HTR-8/SVneo (cell line): Measurements from ENCODE around the gene SPTLC3.

ENCODE experiments used
- DNase-seq: peaks from one replicate; pipeline ENCODE4 v3.0.0; 2011; ENCODE audit warnings: low spot score, mixed read lengths; ENCODE audit not compliant: insufficient read length
- FAIRE-seq: peaks from 2 replicates; lab custom pipeline; 2011; peaks lifted over from hg19 to GRCh38; lab: Jason Lieb, UNC

SPTLC3 gene

DNA sequence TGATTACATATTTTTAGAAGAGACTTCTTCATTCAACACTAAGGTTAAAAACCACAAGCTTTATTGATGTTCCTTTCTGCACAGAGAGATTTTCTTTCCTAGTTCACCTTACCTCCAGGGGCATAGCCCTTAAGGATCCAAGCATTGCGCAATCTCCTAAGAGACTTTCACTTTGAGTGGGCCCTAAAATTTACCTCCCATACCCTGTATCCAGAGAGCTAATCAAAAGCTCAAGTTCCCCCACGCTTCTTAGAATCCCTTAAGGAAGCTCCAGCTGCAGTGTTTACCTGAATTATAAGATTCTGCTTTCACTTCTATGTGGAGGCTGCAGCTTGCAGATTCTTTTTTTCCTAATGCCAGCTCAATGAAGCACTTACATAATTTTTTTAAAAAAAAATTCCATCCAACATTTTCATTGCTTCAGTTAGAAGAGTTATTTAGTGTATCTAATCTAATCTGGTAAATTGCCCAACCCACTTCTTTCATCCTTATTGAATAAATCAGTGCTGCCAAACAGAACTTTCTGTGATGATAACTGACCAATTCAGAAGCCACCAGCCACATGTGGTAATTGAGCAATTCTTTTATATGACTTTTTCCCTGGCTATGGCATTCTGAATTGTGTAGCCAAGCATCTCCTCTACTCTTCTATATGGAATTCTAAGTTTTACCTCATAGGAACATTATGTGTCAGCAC, 24.6 kb upstream of the SPTLC3 start:
- no peak for FAIRE-seq
- no peak for DNase-seq

DNA sequence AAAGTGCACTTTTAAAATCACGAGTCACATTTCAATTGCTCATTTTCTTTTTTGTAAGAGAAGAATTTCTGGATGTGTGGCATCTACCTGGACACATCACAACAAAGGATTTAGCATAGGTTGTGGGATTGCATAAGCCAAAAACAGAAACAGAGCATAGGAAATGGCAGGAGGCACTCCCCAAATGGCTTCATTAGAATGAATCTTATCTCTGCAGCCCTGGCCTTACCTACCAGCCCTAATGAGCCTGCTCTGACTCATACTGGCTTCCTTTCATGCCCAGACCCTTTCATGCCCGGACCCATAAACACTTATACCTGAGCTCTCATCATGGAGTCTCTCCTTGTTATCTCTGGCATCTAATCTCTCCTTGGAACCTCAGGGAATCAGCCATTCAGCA, 23.9 kb upstream of the SPTLC3 start:
- no peak for DNase-seq
- no peak for FAIRE-seq

DNA sequence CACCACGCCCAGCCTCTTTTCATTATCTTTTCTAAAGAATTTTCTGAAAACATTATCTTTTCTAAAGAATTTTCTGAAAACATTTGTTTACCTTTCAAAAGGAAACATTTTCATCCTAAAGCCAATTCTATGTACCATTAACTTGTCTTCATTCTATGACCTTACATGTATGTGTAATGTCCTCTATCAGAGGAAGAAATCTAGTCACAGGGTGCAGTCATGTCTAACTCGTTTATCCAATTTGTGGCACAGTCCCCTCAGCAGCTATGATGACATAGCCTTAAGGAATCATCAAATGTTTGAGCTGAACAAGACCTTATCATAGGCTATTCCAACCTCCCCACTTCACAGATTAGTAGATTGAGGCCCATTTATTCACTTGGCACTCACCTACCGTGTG, 21.5 kb upstream of the SPTLC3 start:
- FAIRE-seq, result no peak

DNA sequence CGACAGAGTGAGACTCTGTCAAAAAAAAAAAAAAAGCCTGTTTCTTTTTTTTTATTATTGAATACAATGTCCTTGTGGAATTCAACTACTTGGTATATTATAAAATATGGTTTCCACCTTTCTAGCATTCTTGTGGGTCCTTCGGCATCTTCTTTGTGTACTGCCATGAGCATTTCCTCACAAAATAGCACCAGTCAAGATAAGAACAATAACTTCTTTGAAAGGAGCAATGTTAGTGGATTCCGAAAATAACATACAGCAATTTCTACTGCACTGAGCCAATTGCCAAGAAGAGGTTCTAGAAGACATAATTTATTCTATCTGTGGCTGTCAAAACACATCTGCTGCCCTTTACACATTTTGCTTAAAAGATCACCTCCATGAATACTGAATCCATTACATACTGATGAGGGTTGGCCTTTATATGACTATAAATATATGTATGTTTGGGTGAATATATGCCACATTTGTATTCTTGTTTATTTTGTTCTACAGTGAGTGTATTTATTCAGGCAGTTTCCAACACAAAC, 19.1 kb upstream of the SPTLC3 start:
- no peak for DNase-seq
- FAIRE-seq, result no peak

More for the DNA sequence above, 21.5 kb upstream of the SPTLC3 start:
- DNase-seq, result no peak

DNA sequence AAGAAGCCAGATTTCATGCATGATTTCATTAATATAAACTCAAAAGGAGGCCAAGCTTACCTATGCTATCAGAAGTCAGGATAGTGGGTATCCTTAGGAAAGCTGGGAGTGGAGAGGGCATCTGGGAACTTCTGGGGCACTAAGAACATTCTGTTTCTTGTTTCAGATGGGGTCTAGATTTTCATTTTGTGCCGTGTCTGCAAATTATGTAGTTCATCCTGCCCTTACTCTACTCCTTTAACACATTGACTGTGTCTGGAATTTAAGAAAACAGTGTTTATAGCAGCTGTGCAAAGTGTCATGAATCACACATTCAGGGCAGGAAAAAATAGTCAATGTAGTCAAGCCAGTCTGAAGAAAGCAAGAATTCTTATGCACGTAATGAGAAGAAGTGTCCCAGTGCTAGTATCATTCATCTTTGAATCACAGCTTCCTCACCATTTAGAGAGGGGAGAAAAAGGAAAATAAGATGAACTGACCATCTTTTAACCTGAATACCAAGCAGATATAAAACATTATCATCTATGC, 11.6 kb upstream of the SPTLC3 start:
- FAIRE-seq (no peak), DNase-seq (no peak)

DNA sequence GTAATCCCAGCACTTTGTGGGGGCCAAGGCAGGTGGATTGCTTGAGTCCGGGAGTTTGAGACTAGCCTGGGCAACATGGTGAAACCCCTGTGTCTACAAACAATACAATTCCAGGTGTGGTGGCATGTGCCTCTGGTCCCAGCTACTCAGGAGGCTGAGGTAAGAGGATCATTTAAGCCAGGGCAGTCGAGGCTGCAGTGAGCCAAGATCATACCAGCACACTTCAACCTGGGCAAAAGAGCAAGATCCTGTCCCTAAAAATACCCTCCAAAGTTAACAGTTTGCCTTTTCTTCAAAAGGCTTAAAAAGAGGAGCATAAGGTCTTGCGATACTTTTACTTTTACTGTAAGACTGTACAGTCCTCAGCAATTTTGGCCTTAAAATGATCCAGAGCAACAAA, 10.7 kb upstream of the SPTLC3 start:
- FAIRE-seq (no peak), DNase-seq (no peak)

DNA sequence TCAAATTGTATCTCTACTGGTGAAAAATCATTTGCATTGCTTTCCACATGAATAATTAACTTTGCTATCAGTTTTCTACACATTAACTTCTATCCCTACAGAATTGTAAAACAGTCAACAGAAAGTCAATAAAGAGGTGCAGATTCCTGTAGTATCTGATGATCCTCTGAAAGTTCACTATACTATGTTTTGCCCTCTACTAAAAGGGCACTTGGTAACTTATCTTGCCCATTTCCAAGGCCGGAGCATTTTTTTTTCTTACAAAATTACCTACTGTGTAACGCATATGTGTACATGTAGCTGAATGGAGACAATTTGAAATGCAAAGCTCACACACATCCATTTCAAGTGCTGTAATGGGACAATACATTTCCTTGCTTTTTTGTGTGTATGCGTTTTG, 9.6 kb upstream of the SPTLC3 start:
- no peak for FAIRE-seq
- no peak for DNase-seq

DNA sequence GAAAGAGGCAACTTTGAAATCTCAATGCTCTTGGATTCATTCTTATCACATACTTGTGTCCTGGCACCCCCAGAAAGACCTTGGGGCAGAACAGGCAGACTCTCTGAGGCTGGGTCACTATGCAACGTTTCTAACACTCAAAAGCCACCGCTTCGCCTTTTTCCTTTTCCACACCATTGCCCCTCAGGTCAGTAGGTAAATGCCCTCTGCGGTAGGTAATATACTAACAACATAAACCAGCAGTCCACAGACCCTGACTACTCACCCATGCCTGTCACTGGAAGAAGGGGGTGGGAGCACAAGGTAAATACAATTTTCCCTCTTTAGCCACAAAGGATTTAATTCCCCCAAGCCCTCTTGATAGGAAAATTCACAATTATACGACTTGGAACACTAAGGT, 6.5 kb upstream of the SPTLC3 start:
- FAIRE-seq (no peak), DNase-seq (no peak)

DNA sequence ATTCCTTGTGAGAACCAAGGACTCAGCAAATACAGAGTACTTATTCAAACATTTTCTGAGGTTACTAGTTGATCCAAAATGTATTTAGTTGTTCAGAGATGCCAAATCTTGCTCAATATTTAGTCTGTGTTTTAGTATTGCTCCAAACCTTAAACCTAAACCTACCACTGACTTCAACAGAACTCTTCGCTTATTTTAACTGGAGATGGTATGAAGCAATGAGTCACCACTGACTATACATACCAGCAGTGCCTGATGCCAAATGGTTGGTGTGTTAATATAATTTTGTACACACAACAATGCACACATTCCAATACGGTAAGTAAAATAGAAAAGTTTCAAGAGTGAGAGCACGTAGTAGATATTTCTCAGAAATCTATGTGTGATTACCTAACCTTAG, 1.9 kb upstream of the SPTLC3 start:
- no peak for FAIRE-seq
- DNase-seq, result no peak

DNA sequence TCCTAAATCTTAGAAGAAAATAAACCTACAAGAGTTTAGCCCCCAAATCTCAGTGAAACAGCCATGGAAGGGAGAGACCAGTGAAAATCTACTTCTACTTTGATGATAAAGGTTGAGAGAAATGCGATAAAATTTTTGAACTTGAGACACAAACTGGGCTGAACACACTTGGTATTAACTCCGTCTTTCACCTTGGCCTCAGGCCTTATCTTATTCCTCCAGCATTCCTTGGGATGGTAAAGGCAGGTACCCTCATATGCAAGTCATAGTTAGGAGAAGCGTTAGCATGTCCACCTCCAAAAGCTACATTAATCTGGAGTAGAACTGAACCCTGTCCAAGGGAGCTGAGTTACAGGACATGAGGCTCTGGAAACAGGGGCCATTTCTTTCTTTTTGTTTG, 1.2 kb upstream of the SPTLC3 start:
- no peak for FAIRE-seq
- no peak for DNase-seq

DNA sequence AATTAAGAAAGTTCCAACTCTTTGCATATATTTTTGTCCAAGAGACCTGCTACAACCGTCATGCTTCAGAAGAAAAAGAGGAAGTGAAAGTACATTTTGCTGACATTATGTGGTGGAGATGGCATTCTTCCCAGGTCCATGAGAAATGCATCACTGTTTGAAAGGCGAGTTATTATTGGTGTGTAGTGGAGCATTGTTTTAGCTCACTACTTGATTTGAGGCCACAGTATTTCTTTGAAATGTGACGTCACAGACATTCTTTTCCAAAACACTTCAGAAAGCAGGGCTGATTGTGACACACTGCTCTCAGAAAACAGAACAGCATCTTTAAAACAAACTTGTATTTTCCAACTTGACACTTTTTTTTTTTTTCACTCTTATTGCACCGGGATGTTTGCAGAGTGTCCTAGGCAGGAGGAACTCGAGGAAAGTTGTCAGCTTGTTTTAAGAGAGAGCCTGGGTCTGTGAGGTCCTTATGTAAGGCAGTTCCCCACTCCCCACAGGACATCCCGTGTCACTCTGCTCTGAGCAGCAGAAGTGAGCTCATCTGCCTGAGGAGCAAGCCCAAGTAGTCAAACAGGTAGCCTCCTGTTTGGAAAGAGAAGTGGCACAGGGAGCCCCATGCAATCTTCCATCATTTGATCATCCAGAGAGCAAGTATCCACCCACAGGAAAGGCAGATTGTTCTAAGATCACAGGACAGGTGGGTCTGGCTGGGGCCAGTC, 1.1 kb downstream of the SPTLC3 start:
- DNase-seq (no peak), FAIRE-seq (no peak)

DNA sequence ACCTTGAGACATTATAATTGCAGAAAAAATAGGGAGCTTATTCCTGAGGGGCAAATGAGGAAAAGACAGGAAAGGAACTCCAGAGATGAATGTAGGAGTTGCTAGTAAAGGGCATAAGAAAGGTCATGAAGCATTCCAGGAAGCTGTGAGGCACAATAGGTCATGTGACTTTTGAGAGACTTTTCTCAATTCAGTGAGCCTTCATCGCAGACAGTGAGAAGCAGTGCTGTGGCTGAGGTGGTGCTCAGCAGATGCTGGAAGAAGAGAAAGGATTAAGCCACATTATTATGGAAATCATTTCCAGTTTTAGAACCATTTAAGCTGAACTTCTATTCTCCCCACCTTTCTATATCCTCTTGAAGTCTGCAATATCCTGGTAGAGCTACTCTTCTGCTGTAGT, 4.1 kb downstream of the SPTLC3 start:
- DNase-seq (no peak), FAIRE-seq (no peak)

DNA sequence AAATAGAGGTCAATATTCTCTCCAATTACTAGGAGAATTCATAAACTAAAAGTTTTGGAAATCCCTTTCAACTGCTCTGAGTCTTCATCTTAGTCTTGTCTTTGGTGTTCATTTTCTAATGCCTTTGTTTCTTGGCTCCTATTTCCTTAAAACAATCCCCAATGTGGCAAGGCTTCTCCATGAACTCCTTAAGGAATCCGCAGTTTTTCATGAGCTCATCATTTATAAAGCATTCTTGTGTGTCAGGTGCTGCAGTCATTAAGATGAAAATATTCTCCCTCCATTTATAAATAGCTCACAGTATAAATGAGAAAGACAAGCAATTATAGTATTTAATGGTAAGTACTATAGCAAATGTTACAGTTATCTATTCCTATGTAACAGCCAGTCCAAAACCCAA, 4.6 kb downstream of the SPTLC3 start:
- no peak for FAIRE-seq
- DNase-seq, result no peak

DNA sequence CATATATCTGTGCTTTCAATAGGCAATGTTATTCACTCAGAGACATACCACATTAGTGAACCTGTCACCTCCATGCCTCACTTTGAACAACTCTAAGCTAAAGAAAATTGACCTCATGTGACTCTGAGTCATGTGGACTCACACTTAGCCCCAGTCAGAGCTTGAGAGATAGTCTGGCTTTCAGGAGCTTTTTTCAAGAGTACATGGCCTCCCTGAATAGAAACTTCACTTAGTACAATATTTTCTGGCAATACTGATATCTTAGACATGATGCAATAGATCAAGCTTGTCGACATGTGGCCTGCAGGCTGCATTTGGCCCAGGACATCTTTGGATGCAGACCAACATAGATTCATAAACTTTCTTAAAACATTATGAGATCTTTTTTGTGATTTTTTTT, 8.5 kb downstream of the SPTLC3 start:
- FAIRE-seq, result no peak
- DNase-seq, result no peak

DNA sequence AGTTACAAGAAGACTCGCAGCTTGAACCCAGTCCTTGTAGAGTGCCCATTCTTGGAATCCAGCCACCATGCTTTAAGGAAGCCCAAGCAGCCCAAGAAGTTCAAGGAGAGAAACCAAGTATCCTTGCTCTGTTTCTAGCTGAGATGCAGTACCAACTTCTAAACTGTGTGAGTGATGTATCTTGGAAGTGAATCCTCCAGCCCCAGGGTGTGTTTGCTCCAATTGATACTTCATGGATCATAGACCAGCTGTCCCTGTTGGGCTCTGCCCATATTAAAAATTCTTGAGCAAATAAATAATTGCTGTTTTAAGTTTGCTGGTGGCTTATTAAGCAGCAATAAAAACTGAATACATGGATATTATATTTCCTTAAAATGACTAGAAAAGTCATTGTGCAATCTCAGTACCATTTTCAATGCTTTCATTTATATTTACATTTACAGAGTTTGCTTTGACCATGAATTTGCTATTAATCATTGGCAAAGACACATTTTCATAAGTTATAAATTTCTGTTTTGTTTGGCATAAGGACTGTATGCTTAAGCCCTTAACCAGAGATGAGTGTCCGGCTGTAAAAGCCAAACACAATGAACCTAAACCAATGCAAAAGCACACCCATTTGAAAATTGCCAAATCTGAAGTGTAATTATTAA, 9.2 kb downstream of the SPTLC3 start:
- no peak for FAIRE-seq
- no peak for DNase-seq

DNA sequence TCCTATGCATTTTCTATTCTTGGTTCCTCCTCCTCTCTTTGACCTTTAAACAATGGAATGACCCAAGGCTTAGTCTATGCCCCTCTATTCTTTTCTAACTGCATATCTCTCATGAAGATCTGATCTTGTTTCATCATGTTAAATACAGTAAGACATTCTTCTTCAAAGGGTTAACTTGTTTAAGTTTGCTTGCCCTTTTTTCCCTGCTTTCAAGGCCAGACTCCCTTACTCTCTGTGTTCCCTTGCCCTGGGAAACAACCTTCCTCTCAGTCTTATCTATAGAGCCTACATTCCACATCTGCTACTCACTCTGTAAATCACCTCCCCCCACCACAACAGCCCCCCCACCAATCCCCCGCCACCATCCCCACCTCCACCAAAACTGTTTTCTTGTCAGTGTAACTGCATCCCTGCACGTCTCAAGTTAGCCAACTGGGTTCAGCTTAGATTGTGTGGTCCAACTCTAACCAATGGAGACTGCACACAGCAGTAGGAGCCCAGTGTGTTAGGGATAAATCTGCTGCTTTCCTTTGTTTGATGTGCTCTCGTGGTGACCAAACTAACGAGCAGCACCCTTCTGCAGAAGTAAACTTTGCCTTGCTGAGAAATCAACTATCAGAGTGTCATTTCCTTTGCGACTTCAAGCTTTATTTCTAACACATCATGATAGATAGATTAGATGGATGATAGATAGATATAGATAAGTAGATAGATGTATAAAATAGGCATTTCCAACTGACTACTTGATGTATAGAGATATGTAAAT, 12.6 kb downstream of the SPTLC3 start:
- DNase-seq (no peak), FAIRE-seq (no peak)

DNA sequence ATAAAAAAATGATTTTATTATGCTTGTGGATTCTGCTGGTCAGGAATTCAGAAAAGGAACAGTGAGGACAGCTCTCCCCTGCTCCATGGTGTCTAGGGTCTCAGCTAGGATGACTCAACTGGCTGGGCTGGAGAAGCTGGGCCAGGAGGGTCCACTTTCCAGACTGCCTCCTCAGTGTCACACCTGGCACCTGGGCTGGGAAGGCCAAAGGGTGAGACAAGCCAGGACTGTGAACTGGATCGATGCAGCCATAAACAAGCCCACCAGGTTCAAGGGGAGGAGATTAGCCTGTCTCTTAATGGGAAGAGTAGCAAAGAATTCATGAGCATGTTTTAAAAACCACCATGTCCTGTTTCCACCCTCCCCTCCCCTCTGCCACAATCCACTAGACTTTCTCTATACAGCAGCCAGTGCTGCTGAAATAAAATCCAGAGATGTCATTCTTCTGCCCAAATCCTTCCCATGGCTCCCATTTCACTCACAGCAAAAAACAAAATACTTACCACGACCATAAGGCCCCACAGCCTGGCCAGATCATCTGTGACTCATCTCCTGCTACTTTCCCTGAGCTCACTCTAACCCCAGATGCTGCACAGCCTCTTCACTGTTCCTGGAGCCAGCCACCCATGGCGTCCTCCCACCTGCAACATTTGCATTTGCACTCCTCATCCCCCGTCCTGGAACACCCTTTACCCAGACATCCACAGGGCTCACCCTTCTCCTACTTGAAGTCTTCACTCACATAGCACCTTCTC, 13.8 kb downstream of the SPTLC3 start:
- DNase-seq (no peak), FAIRE-seq (peak; percentile 16)

DNA sequence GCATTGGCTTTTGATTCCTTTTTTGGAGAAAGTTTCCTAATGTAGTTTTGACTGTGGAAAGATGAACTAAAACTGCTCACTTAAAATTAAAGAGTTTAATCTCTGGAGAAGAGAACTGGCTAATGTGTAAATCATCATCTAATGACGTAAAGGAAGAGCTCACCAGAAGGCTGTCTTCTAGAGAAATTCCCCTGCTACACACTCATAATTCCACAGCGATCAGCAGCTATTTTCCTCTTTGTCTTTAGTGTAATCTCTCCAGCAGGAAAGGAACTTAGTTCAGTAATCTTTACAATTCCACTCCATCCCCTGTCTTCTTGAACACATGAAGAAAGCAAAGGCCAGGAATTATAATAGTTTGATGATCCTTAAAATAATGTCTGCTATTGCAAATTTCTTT, 15.8 kb downstream of the SPTLC3 start:
- FAIRE-seq (no peak), DNase-seq (no peak)

DNA sequence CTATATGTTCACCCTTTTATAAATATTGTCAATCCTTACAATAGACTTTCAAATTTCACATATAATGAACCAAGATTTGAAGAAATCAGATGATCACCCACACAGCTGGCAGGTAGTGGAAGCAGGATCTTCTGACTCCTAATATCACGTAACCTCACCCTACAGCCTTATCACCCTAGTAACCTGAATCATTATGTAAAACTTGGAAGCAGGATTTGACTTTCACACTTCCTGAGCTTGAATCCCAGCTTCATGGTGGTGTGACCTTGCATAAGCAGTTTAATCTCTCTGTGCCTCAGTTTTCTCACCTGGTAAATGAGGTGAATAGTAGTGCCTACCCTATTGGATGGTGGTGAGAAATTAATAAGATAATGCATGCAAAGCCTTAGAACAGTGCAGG, 16.4 kb downstream of the SPTLC3 start:
- DNase-seq (no peak), FAIRE-seq (no peak)

DNA sequence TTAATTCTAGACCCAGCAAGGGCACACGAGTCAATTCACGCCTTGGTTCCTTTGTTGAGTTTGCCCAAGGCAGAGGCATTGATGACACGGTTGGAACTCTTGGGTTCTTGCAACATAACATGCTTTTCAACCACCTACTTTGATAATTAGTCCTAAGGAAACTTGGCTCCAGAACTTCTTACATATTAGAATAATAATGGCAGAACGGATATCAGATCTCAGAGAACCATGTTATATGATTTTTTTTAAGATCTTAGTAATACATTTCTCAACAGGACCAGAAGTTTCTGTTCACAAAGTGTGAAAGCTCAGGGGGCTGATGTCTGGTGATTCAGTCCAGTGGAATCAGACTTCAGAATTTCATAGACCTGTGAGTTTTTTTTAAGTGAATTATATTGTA, 19.2 kb downstream of the SPTLC3 start:
- no peak for FAIRE-seq

More for the DNA sequence above, 19.2 kb downstream of the SPTLC3 start:
- no peak for DNase-seq
